IPS-20b (cell line): ENCODE results near the gene TNFRSF4.
A peak's percentile ranks its signal among the peaks of the same experiment; 100 is the strongest.
"Not testable (repeated sequence)": the region's sequence is repeated elsewhere in the genome, so short reads cannot be mapped to it uniquely, and the experiment has no call there.

Experiments
- H3K27ac ChIP-seq: one replicate; pipeline ENCODE4 v1.5.1; 2013; ENCODE audit warnings: low read length
- H3K27me3 ChIP-seq: 2 replicates; pipeline ENCODE4 v1.6.1; 2013; ENCODE audit warnings: mild to moderate bottlenecking, low read length, inconsistent platforms; ENCODE audit not compliant: insufficient read depth
- H3K36me3 ChIP-seq: 2 replicates; pipeline ENCODE4 v1.6.1; 2013; ENCODE audit warnings: low read depth, mild to moderate bottlenecking, inconsistent platforms, low read length, moderate library complexity; ENCODE audit not compliant: insufficient read depth
- H3K4me1 ChIP-seq: 2 replicates; pipeline ENCODE4 v1.6.1; 2013; ENCODE audit warnings: mild to moderate bottlenecking, control low read depth, inconsistent platforms, low read length, moderate library complexity; ENCODE audit not compliant: insufficient read depth
- H3K4me3 ChIP-seq: 2 replicates; pipeline ENCODE4 v1.5.1; 2013; ENCODE audit warnings: mild to moderate bottlenecking, low read length, inconsistent platforms
- H3K9ac ChIP-seq: 2 replicates; pipeline ENCODE4 v1.6.1; 2013; ENCODE audit warnings: low read depth, mild to moderate bottlenecking, inconsistent platforms, low read length, moderate library complexity
- H3K9me3 ChIP-seq: 2 replicates; pipeline ENCODE4 v1.6.1; 2013; ENCODE audit warnings: mild to moderate bottlenecking, low read depth, low read length, inconsistent platforms; ENCODE audit not compliant: insufficient read depth

Gene TNFRSF4

GRCh38 chr1:1178794-1179331, 35.1 kb downstream of the TNFRSF4 start:
- H3K4me1 ChIP-seq = peaks cover 10% of the 10 kb centered on the region; the same call in 1 of the 2 replicates
- no peak overlapping the region for H3K9ac ChIP-seq
- no peaks in the 10 kb centered on the region for H3K9me3 ChIP-seq
- no peak overlapping the region for H3K4me3 ChIP-seq
- H3K27me3 ChIP-seq = peaks cover 17% of the 10 kb centered on the region
- no peak overlapping the region for H3K27ac ChIP-seq
- no peaks in the 10 kb centered on the region for H3K36me3 ChIP-seq

- Histone ChIP-seq H3K9me3 (no peaks in the 10 kb centered on the region), H3K4me1 (peaks cover 10% of the 10 kb centered on the region), H3K4me3 (no peak overlapping the region), H3K27ac (no peak overlapping the region), H3K9ac (no peak overlapping the region), H3K36me3 (no peaks in the 10 kb centered on the region), H3K27me3 (peaks cover 17% of the 10 kb centered on the region)
Measured at GRCh38 chr1:1177452-1178206, 36.3 kb downstream of the TNFRSF4 start.

- Histone ChIP-seq H3K4me3 (no peak overlapping the region), H3K4me1 (peaks cover 10% of the 10 kb centered on the region), H3K9me3 (no peaks in the 10 kb centered on the region), H3K9ac (no peak overlapping the region), H3K27ac (no peak overlapping the region), H3K36me3 (no peaks in the 10 kb centered on the region), H3K27me3 (peaks cover 17% of the 10 kb centered on the region)
Measured at GRCh38 chr1:1176931-1177330, 37.0 kb downstream of the TNFRSF4 start.

DNA sequence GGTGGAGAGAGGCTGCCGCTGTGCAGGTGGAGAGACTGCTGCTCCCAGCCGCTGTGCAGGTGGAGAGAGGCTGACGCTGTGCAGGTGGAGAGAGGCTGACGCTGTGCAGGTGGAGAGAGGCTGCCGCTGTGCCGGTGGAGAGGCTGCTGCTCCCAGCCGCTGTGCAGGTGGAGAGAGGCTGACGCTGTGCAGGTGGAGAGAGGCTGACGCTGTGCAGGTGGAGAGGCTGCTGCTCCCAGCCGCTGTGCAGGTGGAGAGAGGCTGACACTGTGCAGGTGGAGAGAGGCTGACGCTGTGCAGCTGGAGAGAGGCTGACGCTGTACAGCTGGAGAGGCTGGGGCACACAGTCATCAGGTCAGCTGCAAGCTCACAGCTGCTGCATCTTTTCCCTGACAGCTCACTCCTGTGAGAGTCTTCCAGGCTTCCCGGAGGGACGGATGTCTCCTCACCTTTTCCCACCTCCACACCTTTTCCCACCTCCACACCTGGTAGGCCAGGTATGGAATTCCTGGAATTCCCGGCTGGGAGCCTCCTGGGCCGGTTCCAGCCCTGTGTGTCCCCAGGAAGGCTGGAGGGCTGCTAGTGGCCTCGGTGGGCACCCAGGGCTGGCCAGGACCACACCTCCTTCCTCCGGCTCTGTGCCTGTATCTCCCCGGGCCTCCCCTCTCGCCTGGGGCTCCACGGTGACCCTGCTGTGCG, 37.7 kb downstream of the TNFRSF4 start:
- H3K9me3 ChIP-seq, H3K4me1 ChIP-seq, H3K27ac ChIP-seq, H3K36me3 ChIP-seq, H3K4me3 ChIP-seq, H3K9ac ChIP-seq: not testable (repeated sequence)
- peaks cover 17% of the 10 kb centered on the region for H3K27me3 ChIP-seq

- no peaks in the 10 kb centered on the region for H3K36me3 ChIP-seq
- no peak overlapping the region for H3K9ac ChIP-seq
- H3K4me1 ChIP-seq = peaks cover 10% of the 10 kb centered on the region
- no peak overlapping the region for H3K4me3 ChIP-seq
- no peak overlapping the region for H3K27ac ChIP-seq
- H3K9me3 ChIP-seq = no peaks in the 10 kb centered on the region
- peaks cover 17% of the 10 kb centered on the region for H3K27me3 ChIP-seq
Measured at GRCh38 chr1:1175221-1176062, 38.5 kb downstream of the TNFRSF4 start.

GRCh38 chr1:1173793-1174415, 40.0 kb downstream of the TNFRSF4 start, which contains the start of gene TTLL10:
TSS of gene TTLL10 (plus strand) at chr1:1173880. CDS start at chr1:1179216, 5,336 bp downstream.
- no peak within 1 kb of the TSS for H3K27ac ChIP-seq
- H3K27me3 ChIP-seq = peaks cover 17% of the 10 kb centered on the region
- H3K4me1 ChIP-seq = peaks cover 10% of the 10 kb centered on the region
- H3K36me3 ChIP-seq = no peaks in the 10 kb centered on the region
- peak within 1 kb of the TSS; percentile 46; the same call in 1 of the 2 replicates for H3K4me3 ChIP-seq
- no peak within 1 kb of the TSS for H3K9ac ChIP-seq
- no peaks in the 10 kb centered on the region for H3K9me3 ChIP-seq

- H3K9ac ChIP-seq = no peak overlapping the region
- H3K4me1 ChIP-seq = peaks cover 10% of the 10 kb centered on the region
- H3K9me3 ChIP-seq = no peaks in the 10 kb centered on the region
- H3K27ac ChIP-seq = no peak overlapping the region
- peak overlapping the region; percentile 46; the same call in 1 of the 2 replicates for H3K4me3 ChIP-seq
- H3K27me3 ChIP-seq = peaks cover 17% of the 10 kb centered on the region
- H3K36me3 ChIP-seq = no peaks in the 10 kb centered on the region
Measured at GRCh38 chr1:1173061-1173792, 40.7 kb downstream of the TNFRSF4 start.

DNA sequence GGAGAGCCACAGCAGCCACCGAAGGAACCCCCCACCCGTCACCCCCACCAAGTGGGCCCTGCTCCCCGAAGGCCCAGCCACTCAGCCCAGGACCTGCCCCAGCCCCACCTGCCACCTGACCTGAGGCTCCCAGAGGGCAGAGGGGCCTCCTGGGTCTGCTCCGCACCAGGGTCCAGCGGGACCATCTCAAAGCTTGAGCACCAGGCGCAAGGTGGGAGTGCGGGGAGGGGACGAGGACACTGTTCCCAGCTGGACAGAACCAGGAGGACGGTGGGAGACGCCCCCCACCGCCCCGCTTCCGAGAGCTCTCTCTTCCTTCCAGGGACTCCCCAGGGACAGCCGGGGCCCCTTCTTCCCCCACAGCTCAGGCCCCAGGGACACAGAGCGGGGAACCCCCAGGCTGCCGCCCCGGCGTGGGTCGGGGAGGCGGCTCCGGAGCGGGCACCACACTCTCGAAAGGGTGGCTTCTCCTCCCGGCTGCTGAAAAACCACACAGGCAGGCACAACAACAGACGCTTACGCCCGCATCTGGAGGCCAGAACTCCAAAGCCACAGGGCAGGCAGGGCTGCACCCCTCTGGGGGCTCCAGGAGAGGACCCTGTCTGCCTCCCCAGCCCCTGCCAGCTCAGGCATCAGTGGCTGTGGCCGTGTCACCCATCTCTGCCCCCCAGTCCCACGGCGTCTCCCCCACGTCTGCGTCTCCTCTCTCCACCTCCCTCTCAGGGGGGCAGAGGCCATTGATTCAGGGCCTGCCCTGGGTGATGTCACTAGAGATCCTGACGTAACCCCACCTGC, 42.2 kb downstream of the TNFRSF4 start:
- Histone ChIP-seq H3K27me3 (peaks cover 15% of the 10 kb centered on the region), H3K4me1 (peaks cover 5% of the 10 kb centered on the region), H3K27ac (no peak overlapping the region), H3K36me3 (no peaks in the 10 kb centered on the region), H3K9ac (no peak overlapping the region), H3K9me3 (no peaks in the 10 kb centered on the region), H3K4me3 (no peak overlapping the region)

- Histone ChIP-seq H3K36me3 (no peaks in the 10 kb centered on the region), H3K4me3 (no peak overlapping the region), H3K27ac (no peak overlapping the region), H3K27me3 (peaks cover 9% of the 10 kb centered on the region), H3K9ac (no peak overlapping the region), H3K4me1 (no peaks in the 10 kb centered on the region; the same call in 1 of the 2 replicates), H3K9me3 (no peaks in the 10 kb centered on the region)
Measured at GRCh38 chr1:1171161-1171545, 42.8 kb downstream of the TNFRSF4 start.
